DMS79 treated with DMSO at 0.1 percent for 48 hours (cell line): Measurements from ENCODE around the gene LDHAL6A.
"Not testable (repeated sequence)": the region's sequence is repeated elsewhere in the genome, so short reads cannot be mapped to it uniquely, and the experiment has no call there.

ENCODE experiments used
- DNase-seq: peaks from one replicate; lab custom pipeline; 2025; lab: John Stamatoyannopoulos, UW

Gene LDHAL6A

DNA sequence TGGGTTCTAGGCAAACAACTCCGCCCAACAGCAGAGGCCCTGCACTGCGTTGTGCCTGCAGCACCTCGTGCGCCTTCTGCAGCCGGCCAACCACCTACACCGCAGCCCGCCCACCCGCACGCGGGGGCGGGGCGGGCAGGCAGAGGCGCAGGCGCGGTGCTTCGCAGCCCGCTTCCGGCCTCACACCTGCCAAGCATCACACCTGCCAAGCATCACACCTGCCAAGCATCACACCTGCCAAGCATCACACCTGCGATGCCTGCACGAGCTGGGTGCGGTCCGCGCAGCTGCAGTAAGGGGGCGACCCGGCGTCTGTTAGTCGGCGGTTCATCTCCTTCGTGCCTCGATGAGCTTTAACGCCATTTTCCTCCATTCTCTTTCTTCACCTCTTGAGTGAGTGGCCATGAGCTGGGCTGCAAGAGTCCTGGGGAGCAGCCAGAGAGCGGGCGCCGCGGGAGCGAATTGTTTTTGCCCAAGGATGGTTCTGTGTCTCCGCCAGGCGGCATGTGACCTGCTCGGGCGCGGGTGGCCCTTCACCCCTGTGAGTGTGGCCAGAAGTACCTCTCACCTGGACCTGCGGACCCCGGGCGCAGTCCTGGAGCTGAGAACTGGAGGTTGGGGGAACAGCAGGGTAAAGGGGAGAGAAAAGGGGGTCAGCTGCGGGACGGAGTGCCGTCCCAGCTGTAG is at the start of gene LDHAL6A:
LDHAL6A (plus strand) TSS at position 171 of the 687 bp plus-strand sequence. CDS start 825 bp downstream, outside the sequence.
- no peak for DNase-seq

GRCh38 chr11:18407400-18407799 is 48.3 kb upstream of the LDHAL6A start:
- not testable (repeated sequence) for DNase-seq

GRCh38 chr11:18408558-18409291 is 46.9 kb upstream of the LDHAL6A start:
- DNase-seq: no peak

GRCh38 chr11:18416459-18416858 is 39.2 kb upstream of the LDHAL6A start:
- DNase-seq: no peak

DNA sequence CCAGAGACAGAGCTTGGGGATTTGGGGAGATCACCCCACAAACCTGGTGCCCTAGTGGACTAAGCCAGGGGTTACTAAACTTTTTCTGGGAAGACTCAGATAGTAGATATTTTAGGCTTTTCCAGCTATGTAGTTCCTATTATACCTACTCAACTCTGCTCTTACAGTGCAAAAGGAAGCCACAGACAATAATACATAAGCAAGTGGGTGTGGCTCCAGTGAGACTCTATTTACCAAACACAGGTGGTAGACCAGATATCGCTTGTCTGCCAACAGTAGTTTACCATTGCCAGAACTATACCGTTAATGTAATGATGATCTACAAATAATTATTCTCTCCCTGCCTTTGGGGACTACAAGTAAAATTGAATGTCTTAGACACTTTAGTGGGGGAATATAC is 36.6 kb upstream of the LDHAL6A start:
- no peak for DNase-seq

DNA sequence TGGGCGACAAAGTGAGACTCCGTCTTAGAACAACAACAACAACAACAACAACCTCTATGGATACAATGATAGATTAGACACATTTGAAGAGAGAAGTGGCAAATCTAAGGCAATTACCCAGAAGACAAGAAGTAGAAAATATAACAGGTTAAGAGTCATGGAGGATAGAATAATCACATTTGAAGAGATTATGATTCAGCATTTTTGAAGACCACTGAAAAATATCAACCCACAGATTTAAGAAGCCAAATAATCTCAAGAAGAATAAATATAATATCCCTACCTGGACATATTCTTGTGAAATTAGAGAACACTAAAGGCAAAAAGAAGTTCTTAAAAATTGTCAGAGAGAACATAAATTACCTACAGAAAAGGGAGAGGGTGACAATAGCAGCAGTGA is 35.6 kb upstream of the LDHAL6A start:
- DNase-seq: no peak

- DNase-seq: no peak
Measured at GRCh38 chr11:18427240-18427639, 28.4 kb upstream of the LDHAL6A start.

DNA sequence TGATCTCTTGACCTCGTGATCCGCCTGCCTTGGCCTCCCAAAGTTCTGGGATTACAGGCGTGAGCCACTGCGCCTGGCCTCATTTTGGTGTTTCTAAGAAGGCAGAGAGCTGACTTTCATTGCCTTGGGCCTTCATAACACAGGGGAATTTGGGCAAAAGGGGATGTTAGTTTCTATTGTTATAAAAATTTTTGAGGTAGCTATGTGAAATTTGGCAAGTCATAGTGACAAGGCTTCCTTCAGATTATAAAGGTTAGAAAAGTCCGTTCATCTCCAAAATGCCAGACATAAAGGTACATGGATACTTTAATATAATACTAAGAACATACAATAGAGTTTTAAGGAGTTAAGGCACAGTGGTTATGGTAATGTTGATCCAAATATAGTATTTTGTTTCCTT is 26.3 kb upstream of the LDHAL6A start:
- no peak for DNase-seq

DNA sequence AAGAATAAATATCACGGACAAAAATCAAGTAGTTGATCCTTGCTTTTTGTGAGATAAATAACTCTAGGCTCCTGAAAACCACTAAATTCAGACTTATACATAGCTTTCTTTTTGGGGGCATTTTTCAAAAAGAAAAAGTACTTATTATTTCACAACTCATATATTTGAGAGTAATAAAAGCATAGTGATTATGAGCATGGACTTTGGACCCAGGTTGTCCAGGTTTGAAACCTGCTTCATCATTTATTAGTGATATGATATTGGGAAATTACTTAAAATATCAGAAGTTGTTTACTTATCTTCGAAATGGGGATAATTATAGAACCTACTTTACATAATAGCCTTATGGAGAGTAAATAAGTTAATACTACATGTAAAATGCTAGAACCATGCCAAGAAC is 17.0 kb upstream of the LDHAL6A start:
- DNase-seq: no peak

DNA sequence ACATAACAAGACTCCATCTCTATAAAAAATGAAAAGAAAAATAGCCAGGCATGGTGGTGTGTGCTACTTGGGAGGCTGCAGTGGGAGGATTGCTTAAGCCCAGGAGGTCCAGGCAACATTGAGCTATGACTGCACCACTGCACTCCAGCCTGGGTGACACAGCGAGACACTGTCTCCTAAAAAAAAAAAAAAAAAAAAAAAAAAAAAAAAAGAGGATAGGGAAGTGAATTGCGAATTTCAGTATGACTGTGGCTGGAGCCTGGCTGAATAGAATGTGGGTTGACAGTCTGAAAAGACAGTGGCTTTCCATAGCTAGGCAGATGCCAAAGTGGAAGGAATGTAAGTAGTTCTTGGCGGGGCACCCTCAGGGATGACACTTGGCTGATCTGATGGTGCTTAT is 6.4 kb upstream of the LDHAL6A start:
- DNase-seq: no peak

GRCh38 chr11:18452927-18453326 is 2.7 kb upstream of the LDHAL6A start:
- DNase-seq: no peak

DNA sequence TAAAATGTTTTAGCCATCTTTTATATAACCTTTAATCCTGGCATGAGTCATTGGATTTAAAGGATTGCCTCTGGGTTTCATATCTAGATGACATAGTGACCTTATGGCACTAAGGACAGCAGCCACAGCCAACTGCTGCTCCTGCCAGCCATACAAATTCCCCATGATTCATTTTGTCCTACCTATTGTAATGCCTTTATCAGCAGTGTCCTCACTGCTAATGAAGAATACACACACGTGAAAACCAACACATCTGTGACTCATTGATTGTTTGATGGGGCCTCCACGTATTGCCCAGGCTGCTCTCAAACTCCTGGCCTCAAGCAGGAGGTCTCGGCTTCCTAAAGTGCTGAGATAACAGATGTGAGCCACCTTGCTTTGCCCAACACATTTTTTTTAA is 1.8 kb downstream of the LDHAL6A start:
- no peak for DNase-seq

- no peak for DNase-seq
Measured at GRCh38 chr11:18459634-18460033, 4.0 kb downstream of the LDHAL6A start.

GRCh38 chr11:18461909-18462308 is 6.3 kb downstream of the LDHAL6A start:
- DNase-seq: no peak

DNA sequence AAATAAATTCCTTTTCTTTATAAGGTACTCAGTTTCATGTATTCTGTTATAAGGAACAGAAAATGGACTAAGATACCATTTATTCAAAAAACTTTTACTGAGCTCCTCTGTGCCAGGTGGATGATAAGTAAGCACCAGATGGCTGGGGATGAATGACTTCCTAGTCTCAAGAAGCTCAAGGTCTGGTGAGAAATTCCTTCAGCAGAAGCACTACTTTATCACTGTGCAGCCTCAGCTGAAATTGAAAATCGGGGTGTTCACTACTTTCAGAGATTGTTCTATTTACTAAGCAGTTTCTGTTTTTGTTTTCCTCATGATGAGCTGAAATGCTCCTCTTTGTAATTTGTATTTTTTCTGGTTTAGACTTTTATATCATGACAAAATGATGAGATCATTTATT is 7.8 kb downstream of the LDHAL6A start:
- no peak for DNase-seq

DNA sequence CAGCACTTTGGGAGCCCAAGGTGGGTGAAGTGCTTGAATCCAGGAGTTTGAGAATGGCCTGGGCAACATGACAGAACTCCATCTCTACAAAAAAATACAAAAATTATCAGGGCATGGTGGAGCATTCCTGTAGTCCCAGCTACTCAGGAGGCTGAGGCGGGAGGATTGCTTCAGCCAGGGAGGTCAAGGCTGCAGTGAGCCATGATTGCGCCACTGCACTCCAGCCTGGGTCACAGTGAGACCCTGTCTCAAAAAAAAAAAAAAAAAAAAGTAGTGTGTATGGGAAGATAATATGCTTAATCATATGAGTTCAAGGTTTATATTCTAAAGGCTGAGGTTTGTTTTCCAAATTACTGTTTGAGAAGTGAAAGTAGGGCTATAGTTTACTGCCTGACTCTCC is 10.7 kb downstream of the LDHAL6A start:
- DNase-seq: no peak

- no peak for DNase-seq
Measured at GRCh38 chr11:18468059-18468458, 12.4 kb downstream of the LDHAL6A start.

DNA sequence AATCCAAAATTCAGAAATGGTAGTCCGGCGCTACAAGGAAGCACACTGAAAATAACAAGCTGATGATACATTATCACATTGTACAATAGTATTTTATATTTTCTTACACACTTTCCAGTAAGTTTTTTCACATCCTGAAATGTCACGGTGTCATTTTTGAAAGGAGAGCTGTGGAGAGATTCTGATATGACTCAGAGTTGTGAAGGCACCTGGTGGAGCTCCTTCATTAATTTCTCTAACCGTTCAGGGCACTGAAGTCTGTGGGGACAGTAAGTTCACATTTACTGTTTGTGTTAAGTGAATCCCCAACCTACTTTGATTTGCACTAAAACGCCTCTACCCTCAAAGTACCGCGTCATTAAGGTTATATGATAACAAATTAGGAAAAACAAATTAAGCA is 13.3 kb downstream of the LDHAL6A start:
- no peak for DNase-seq

GRCh38 chr11:18471995-18472394 is 16.3 kb downstream of the LDHAL6A start:
- DNase-seq: no peak

- no peak for DNase-seq
Measured at GRCh38 chr11:18472587-18472986, 16.9 kb downstream of the LDHAL6A start.

GRCh38 chr11:18479063-18479462 is 23.4 kb downstream of the LDHAL6A start:
- no peak for DNase-seq

- no peak for DNase-seq
Measured at GRCh38 chr11:18485913-18486528, 30.4 kb downstream of the LDHAL6A start.

- no peak for DNase-seq
Measured at GRCh38 chr11:18490319-18490718, 34.7 kb downstream of the LDHAL6A start.
